Measurements from ENCODE around the gene UBE2E1. TPM values are rescaled to one million over a fixed set of nuclear protein-coding genes. Genes with fewer than 3 reads are reported as not detected.

UBE2E1 gene
- total and polyA plus RNA-seq, 8 donors, result 20.9 to 44.7 (median 28.7) TPM

DNA sequence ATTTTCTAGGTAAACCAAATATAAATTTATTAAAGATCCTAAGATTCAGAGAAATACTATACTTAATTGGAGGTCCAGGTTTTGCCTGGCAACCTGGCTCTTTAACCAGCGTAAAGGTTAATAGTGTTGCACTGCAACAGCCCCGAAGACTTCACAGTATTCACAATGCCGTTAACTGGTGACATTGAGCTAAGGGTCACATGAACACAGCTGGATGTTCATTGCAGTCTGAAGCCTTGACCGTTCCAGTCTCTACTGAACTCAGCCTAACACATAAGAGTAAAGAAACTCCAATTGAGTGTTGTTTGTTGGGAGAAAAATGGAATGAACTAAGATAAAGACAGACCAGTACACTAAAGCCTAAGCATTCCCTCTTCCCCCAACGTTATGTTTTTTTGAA lies 84.2 kb downstream of the UBE2E1 start:
- DNase-seq (no peak), ATAC-seq (no peak), FAIRE-seq (no peak)
- Histone ChIP-seq H3K27me3 (no peaks in the 10 kb centered on the region), H3K36me3 (no peaks in the 10 kb centered on the region), H3K27ac (no peak overlapping the region), H3K4me3 (no peak overlapping the region), H3K4me1 (peaks cover 0 to 4% (median 0%) of the 10 kb centered on the region in 3 donors), H3K9me3 (no peaks in the 10 kb centered on the region)
- 76 to 86% methylated on average over 5 of the region's 5 CpGs for WGBS, 2 donors
- TF ChIP-seq, protein P1, sequence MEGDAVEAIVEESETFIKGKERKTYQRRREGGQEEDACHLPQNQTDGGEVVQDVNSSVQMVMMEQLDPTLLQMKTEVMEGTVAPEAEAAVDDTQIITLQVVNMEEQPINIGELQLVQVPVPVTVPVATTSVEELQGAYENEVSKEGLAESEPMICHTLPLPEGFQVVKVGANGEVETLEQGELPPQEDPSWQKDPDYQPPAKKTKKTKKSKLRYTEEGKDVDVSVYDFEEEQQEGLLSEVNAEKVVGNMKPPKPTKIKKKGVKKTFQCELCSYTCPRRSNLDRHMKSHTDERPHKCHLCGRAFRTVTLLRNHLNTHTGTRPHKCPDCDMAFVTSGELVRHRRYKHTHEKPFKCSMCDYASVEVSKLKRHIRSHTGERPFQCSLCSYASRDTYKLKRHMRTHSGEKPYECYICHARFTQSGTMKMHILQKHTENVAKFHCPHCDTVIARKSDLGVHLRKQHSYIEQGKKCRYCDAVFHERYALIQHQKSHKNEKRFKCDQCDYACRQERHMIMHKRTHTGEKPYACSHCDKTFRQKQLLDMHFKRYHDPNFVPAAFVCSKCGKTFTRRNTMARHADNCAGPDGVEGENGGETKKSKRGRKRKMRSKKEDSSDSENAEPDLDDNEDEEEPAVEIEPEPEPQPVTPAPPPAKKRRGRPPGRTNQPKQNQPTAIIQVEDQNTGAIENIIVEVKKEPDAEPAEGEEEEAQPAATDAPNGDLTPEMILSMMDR (IDR thresholded peaks at IDR 0.05), result no peak
- intact Hi-C loops (cut with DNase I), result no loop called here

- H3K36me3 ChIP-seq, result peaks cover 0 to 5% (median 0%) of the 10 kb centered on the region in 3 donors
- no peak overlapping the region for H3K4me3 ChIP-seq
- 82 to 86% methylated on average over 8 of the region's 8 CpGs for WGBS, 2 donors
- ATAC-seq, result no peak
- no peaks in the 10 kb centered on the region for H3K27me3 ChIP-seq
- H3K27ac ChIP-seq, result no peak overlapping the region
- no peaks in the 10 kb centered on the region for H3K9me3 ChIP-seq
- no peak for FAIRE-seq
- no peak for DNase-seq
- no peaks in the 10 kb centered on the region for H3K4me1 ChIP-seq
- TF ChIP-seq, protein P1 (IDR thresholded peaks at IDR 0.05), result no peak
- intact Hi-C loops (cut with DNase I), result no loop called here
Measured at GRCh38 chr3:23894254-23895061, 88.7 kb downstream of the UBE2E1 start.

DNA sequence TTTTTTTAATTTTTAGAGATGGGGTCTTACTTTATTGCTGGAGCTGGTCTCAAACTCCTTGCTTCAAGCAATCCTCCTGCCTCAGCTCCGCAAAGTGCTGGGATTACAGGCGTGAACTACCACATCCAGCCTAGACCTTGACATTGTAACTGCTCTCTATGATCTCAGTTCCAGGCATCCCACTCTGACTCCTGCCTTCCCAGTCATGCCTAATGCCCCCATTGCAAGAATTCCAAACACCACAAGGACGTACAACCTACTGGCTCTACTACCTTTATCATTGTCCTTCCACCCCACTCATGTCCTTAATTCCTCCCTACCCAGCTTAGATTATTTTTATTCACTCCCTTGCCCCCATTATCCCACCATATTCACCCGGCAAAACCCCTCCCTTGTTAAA lies 89.4 kb downstream of the UBE2E1 start:
- DNase-seq (no peak), ATAC-seq (no peak), FAIRE-seq (no peak)
- H3K4me3 ChIP-seq, result no peak overlapping the region
- TF ChIP-seq, protein P1 (IDR thresholded peaks at IDR 0.05), result no peak
- WGBS, 2 donors, result 92 to 95% methylated on average over 4 of the region's 4 CpGs
- no peaks in the 10 kb centered on the region for H3K27me3 ChIP-seq
- intact Hi-C loops (cut with DNase I), result no loop called here
- no peak overlapping the region for H3K27ac ChIP-seq
- peaks cover 0 to 8% (median 0%) of the 10 kb centered on the region in 3 donors for H3K36me3 ChIP-seq
- H3K9me3 ChIP-seq, result no peaks in the 10 kb centered on the region
- H3K4me1 ChIP-seq, result no peaks in the 10 kb centered on the region

DNA sequence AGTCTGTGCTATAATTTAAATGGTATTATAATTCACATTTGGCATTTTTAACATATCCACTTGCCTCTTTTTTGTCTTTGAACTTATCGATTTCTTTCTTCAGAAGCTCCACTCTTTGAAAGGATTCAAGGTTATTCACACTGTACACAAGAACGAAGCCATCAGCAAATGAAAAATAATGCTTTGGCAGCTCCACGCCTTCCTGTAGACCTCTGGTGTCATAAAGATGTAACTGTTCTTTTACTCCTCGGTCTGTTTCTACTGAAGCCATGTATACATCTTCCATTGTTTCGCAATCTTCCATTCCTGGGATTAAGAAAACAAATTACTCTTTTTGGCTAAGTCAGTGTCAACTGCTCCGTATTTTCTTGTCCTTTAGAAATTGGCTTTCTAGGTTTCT lies 95.0 kb downstream of the UBE2E1 start:
- Histone ChIP-seq H3K36me3 (peaks cover 0 to 8% (median 0%) of the 10 kb centered on the region in 3 donors), H3K27ac (no peak overlapping the region), H3K4me3 (no peak overlapping the region), H3K27me3 (no peaks in the 10 kb centered on the region), H3K9me3 (no peaks in the 10 kb centered on the region), H3K4me1 (no peaks in the 10 kb centered on the region)
- intact Hi-C loops (cut with DNase I), result no loop called here
- no peak for ATAC-seq
- WGBS, 2 donors, result 72% methylated on average over 6 of the region's 6 CpGs
- TF ChIP-seq, protein P1 (IDR thresholded peaks at IDR 0.05), result no peak
- no peak for DNase-seq
- no peak for FAIRE-seq

- Histone ChIP-seq H3K4me3 (no peak overlapping the region), H3K9me3 (no peaks in the 10 kb centered on the region), H3K4me1 (no peaks in the 10 kb centered on the region), H3K27ac (no peak overlapping the region), H3K27me3 (no peaks in the 10 kb centered on the region), H3K36me3 (peaks cover 0 to 14% (median 0%) of the 10 kb centered on the region in 3 donors)
- ATAC-seq (no peak), DNase-seq (no peak), FAIRE-seq (no peak)
- TF ChIP-seq, protein P1 (IDR thresholded peaks at IDR 0.05), result no peak
- intact Hi-C loops (cut with DNase I), result no loop called here
Measured at GRCh38 chr3:23904545-23904944, 98.8 kb downstream of the UBE2E1 start.

Data from pancreas (tissue), 10 donors.